Urinary bladder (tissue), 4 donors: ENCODE measurements around the gene VARS2. TPM values are rescaled to one million over a fixed set of nuclear protein-coding genes. Genes with fewer than 3 reads are reported as not detected.

ENCODE experiments used
- DNase-seq: peaks from one replicate; pipeline ENCODE4 v3.0.0-alpha.2; 2015; ENCODE audit errors: extremely low spot score
- H3K27ac ChIP-seq: one replicate; pipeline ENCODE4 v1.5.1; 2013; ENCODE audit warnings: low read depth, mild to moderate bottlenecking, moderate library complexity
- H3K36me3 ChIP-seq: one replicate; pipeline ENCODE4 v1.6.1; 2013; ENCODE audit warnings: mild to moderate bottlenecking, moderate library complexity; ENCODE audit not compliant: insufficient read depth
- H3K4me1 ChIP-seq: one replicate; pipeline ENCODE4 v1.6.1; 2013; ENCODE audit warnings: mild to moderate bottlenecking, moderate library complexity; ENCODE audit not compliant: insufficient read depth
- H3K4me3 ChIP-seq: one replicate; pipeline ENCODE4 v1.5.1; 2013; ENCODE audit warnings: low read depth, low read length
- WGBS: extraction: QIAGEN DNeasy Blood & Tissue Kit; methylation state at CpG from one replicate; pipeline ENCODE4 v1.1.7; 2013; 5-methylcytosine and 5-hydroxymethylcytosine counted together
- polyA plus RNA-seq: library from polyadenylated mRNA; stranded (reverse); fragments of 200-250 nt; gene quantifications from one replicate; pipeline ENCODE4 v1.2.3, GENCODE V29; 2013
- total RNA-seq: library from RNA; depleted of rRNA; stranded (reverse); fragments of >200 nt; gene quantifications from one replicate; pipeline ENCODE4 v1.2.3, GENCODE V29; 2014
- donor health status: healthy with polysubstance abuse.
- donor health status: healthy.

VARS2 gene
- total and polyA plus RNA-seq, 2 donors = 10.3 to 14.4 TPM

GRCh38 chr6:30881392-30882203 is 32.4 kb upstream of the VARS2 start:
- no peak for DNase-seq

DNA sequence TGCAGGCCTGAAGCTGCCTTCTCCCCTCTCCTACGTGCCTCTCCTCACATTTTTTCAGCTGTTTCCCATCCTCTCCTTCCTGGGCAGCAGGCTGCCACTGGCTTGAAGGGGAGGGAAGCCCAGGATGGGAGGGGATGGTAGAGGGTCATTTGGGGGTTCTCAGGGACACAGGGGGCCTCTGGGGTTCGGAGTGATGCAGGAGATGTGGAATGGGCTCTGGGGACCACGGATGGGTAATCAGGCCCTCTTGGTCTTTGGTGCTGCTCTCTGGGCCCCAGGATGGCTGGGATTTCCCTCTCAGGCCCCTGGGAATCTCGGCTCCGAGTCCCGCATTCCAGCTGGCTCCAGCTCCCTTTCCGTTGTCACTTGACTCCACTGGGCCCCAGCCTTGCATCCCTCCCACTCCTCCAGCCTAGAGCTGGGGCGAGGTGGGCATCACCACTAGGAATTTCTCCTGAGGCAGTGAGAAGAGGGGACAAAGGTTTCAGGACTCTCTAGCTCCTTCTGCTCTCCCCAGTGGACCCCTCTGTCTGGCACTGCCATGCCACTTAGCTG is 31.8 kb upstream of the VARS2 start:
- 41% methylated on average over 8 of the region's 8 CpGs for WGBS
- H3K27ac ChIP-seq = peak overlapping the region; percentile 51
- H3K36me3 ChIP-seq = no peaks in the 10 kb centered on the region
- H3K4me1 ChIP-seq = no peaks in the 10 kb centered on the region
- DNase-seq = no peak
- no peak overlapping the region for H3K4me3 ChIP-seq

More at GRCh38 chr6:30881392-30882203, 32.4 kb upstream of the VARS2 start:
- peak overlapping the region; percentile 51 for H3K27ac ChIP-seq
- no peaks in the 10 kb centered on the region for H3K4me1 ChIP-seq
- H3K36me3 ChIP-seq = no peaks in the 10 kb centered on the region
- H3K4me3 ChIP-seq = no peak overlapping the region
- WGBS = 66% methylated on average over 14 of the region's 14 CpGs

- no peak for DNase-seq
- Histone ChIP-seq H3K4me1 (no peaks in the 10 kb centered on the region), H3K36me3 (no peaks in the 10 kb centered on the region), H3K4me3 (peak overlapping the region; percentile 17), H3K27ac (peak overlapping the region; percentile 87)
- WGBS = 72% methylated on average over 15 of the region's 15 CpGs
Measured at GRCh38 chr6:30882759-30883684, 31.0 kb upstream of the VARS2 start.

DNA sequence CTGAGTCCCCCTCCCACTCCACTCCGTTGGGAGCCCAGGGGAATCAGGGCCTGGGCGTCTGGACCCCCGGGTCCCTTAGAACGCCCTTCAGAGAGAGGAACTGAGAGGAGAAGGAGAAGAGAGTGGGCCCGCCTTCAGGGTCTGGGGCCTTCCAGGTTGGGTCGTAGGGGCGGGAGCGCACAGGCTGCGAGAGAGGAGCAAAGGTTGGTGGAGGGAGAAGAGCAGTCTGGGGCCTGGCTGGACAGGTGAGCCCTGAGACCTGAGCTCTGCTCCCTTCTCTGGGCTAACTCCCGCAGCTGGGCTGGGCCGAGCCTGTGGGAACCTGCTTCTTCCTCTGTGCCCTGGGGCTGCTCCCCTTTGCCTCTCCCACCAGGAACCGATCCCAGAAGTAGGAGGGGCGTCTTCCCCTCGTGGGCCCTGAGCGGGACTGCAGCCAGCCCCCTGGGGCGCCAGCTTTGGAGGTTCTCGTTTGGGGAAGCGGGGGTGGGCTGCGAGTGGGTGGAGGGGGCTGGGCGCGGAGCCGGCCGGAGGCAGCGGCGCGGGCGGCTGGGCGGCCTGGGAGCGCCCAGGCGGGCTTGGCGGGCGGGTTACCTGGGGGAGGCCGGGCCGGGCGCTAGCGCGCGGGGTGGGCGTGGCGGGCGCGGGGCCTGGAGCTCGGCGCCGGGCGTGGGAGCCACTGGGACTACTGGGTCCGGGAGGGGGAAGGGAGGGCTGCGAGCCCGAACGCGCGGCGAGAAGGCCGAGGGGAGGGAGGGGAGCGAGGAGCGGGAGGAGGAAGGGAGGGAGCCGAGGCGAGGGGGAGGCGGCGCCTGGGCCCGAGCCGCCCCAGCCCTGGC is 30.1 kb upstream of the VARS2 start, which contains the start of gene DDR1:
Gene DDR1, plus strand, starts transcription at position 835 of the 836 bp plus-strand sequence. CDS start 4,211 bp downstream, outside the sequence.
- peak within 1 kb of the TSS; percentile 87 for H3K27ac ChIP-seq
- H3K4me1 ChIP-seq = no peaks in the 10 kb centered on the region
- 11% methylated on average over 61 of the region's 62 CpGs for WGBS
- peak within 1 kb of the TSS; percentile 79 for H3K4me3 ChIP-seq
- no peaks in the 10 kb centered on the region for H3K36me3 ChIP-seq
- DNase-seq = no peak

- Histone ChIP-seq H3K36me3 (no peaks in the 10 kb centered on the region), H3K4me1 (no peaks in the 10 kb centered on the region), H3K4me3 (peak overlapping the region; percentile 79), H3K27ac (peak overlapping the region; percentile 87)
- 3% methylated on average over 59 of the region's 59 CpGs for WGBS
- DNase-seq = no peak
Measured at GRCh38 chr6:30884521-30885480, 29.2 kb upstream of the VARS2 start.

GRCh38 chr6:30885481-30885998 is 28.5 kb upstream of the VARS2 start:
- no peak for DNase-seq
- Histone ChIP-seq H3K27ac (peak overlapping the region; percentile 12), H3K4me1 (no peaks in the 10 kb centered on the region), H3K4me3 (peak overlapping the region; percentile 79), H3K36me3 (no peaks in the 10 kb centered on the region)
- WGBS = 22% methylated on average over 7 of the region's 7 CpGs

DNA sequence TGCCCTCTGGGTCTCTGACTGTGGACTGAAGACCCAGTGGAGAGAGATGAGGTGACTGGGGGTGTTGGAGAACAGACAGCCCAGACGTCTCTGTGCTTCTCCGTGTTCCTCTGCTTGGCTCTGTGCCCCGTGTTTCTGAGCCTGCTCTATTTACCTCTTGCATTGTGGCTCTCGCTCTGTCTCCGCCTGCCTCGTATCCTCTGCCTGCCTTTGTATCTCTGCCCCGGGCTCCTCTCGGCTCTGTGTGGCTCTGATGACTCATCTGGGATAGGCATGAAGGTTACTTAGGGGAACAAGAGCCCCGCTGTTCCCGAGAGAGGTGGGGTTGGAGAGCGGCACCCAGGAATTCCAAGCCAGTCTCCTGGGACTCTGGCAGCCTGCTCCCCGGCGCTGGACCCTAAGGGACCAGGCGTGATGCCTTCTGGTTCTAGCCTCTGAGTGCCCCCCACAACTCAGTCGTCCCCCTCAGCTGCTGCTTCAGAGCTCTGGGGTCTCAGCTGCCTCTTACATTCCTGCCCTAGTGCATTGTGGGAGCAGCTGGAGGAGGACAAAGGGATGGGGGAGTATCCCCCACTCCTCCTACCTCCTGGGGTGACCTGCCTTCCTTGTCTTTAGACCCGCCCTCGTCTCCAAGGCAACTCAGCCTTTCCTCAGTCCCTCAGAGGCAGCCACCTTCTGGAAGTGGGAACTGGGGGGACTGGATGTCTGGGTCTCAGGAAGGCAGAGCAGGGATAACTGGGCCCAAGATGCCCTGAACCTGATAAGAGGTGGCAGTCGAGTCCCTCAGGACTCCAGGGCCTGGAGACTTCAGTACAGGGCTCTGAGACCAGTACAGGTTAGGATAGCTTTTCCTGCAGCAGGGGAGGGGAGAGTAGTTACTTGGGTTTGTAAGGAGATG is 27.8 kb upstream of the VARS2 start:
- Histone ChIP-seq H3K27ac (peak overlapping the region; percentile 12), H3K4me1 (no peaks in the 10 kb centered on the region), H3K4me3 (no peak overlapping the region), H3K36me3 (no peaks in the 10 kb centered on the region)
- DNase-seq = no peak
- 13% methylated on average over 18 of the region's 18 CpGs for WGBS

DNA sequence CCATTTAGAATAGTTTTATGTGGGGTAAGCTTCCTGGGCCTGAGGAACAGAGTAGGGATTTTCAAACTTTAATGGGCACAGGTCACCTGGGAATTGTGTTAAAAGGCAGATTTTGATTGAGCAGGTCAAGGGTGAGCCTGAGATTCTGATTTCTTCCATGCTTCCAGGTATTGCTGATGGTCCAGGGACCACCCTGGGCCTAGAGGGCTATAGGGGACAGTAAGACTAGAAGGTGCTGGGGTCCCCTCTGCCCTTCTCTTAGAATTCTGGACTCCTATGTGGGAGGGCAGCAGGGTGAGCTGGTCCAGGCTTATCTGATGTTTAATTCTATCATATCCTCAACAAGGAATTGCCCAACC is 27.2 kb upstream of the VARS2 start:
- Histone ChIP-seq H3K27ac (no peak overlapping the region), H3K4me1 (no peaks in the 10 kb centered on the region)
- no peak for DNase-seq

DNA sequence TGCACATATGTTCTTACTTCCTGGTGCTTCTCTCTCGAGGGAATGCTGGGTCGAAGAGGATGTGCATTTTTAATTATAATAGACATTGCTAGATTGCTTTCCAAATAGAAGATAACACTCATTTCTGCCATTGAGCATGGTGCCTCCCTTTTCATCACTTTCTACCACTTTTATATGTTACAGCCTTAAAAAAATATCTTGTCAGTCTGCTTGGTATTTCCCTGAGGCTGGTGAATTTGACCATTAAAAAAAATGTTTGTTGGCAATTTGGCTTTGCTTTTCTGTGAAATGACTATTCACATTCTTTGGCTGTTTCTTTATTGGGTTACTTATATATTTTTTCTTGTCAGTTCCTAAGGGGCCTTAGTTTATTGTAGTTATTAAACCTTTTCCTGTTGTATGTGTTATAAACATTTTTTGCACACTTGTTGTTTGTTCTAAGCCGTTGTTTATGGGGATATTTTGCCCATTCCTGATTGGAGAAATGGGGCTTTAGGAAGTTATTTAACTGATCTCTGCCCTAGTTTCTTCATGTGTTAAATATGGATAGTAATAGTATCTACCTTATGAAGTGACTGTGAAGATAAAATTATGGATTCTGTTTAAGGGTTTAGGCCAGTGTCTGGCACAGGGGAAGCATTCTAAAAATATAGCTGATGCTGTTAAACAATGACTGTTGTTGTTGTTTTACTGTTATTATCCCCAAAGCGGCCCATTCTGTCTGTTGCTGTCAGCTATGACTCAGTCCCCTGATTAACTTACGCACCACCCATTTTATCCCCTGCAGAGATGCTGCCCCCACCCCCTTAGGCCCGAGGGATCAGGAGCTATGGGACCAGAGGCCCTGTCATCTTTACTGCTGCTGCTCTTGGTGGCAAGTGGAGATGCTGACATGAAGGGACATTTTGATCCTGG is 25.9 kb upstream of the VARS2 start:
- H3K27ac ChIP-seq = no peak overlapping the region
- no peak for DNase-seq
- 66% methylated on average over 6 of the region's 6 CpGs for whole genome bisulfite sequencing
- no peaks in the 10 kb centered on the region for H3K36me3 ChIP-seq
- H3K4me1 ChIP-seq = no peaks in the 10 kb centered on the region
- H3K4me3 ChIP-seq = no peak overlapping the region

More for the DNA sequence above, 27.2 kb upstream of the VARS2 start:
- Histone ChIP-seq H3K4me3 (no peak overlapping the region), H3K36me3 (no peaks in the 10 kb centered on the region)

DNA sequence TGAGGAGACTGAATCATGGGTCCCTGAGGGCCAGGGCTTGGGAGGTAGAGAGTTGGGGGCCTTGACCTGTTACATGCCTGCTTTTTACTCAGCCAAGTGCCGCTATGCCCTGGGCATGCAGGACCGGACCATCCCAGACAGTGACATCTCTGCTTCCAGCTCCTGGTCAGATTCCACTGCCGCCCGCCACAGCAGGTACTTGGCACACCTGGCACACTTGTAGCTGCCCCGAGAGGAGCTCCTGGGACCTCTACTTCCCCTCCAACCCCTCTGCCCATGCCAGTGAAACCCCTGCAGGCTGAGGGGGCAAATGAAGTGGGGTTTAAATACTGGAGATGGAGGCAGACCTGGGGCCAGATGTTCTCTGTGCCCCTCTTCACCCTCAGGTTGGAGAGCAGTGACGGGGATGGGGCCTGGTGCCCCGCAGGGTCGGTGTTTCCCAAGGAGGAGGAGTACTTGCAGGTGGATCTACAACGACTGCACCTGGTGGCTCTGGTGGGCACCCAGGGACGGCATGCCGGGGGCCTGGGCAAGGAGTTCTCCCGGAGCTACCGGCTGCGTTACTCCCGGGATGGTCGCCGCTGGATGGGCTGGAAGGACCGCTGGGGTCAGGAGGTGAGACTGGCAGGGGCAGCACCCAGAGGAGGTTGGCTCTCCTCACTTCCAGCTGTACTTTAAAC is 25.1 kb upstream of the VARS2 start:
- Histone ChIP-seq H3K4me1 (no peaks in the 10 kb centered on the region), H3K36me3 (no peaks in the 10 kb centered on the region), H3K27ac (no peak overlapping the region), H3K4me3 (no peak overlapping the region)
- no peak for DNase-seq
- 94% methylated on average over 18 of the region's 18 CpGs for WGBS
